GM21576 (cell line): ENCODE measurements around the gene DEPDC4.
A peak's percentile ranks its signal among the peaks of the same experiment; 100 is the strongest.

Source experiments
- ATAC-seq: cut with Tn5 transposase; IDR thresholded peaks from one replicate; pipeline ENCODE4 v1.9.1; 2021; ENCODE audit warnings: mild to moderate bottlenecking, moderate library complexity; ENCODE audit not compliant: unreplicated experiment

The DEPDC4 gene

GRCh38 chr12:100219328-100220109 is 47.4 kb downstream of the DEPDC4 start:
- ATAC-seq, result no peak

- no peak for ATAC-seq
Observed at GRCh38 chr12:100216337-100216736, 50.5 kb downstream of the DEPDC4 start.

GRCh38 chr12:100215209-100215608 is 51.7 kb downstream of the DEPDC4 start:
- no peak for ATAC-seq

- no peak for ATAC-seq
Observed at GRCh38 chr12:100214518-100214917, 52.4 kb downstream of the DEPDC4 start.

GRCh38 chr12:100213016-100213891 is 53.6 kb downstream of the DEPDC4 start:
- ATAC-seq, result no peak

- no peak for ATAC-seq
Observed at GRCh38 chr12:100211698-100212097, 55.2 kb downstream of the DEPDC4 start.

GRCh38 chr12:100208834-100209233 is 58.0 kb downstream of the DEPDC4 start:
- no peak for ATAC-seq

- ATAC-seq, result no peak
Observed at GRCh38 chr12:100207311-100207710, 59.6 kb downstream of the DEPDC4 start.

GRCh38 chr12:100201604-100202423 is 65.1 kb downstream of the DEPDC4 start:
- no peak for ATAC-seq

- peak; percentile 88 for ATAC-seq
Observed at GRCh38 chr12:100200463-100201181, 66.3 kb downstream of the DEPDC4 start, which contains the start of gene ACTR6. Gene ACTR6 (plus strand): TSS chr12:100200815. CDS start chr12:100200852, 37 bp downstream.

GRCh38 chr12:100199347-100200149 is 67.3 kb downstream of the DEPDC4 start:
- ATAC-seq, result peak; percentile 75

GRCh38 chr12:100199023-100199346 is 67.9 kb downstream of the DEPDC4 start:
- no peak for ATAC-seq

- ATAC-seq, result no peak
Observed at GRCh38 chr12:100197486-100197885, 69.4 kb downstream of the DEPDC4 start.

- no peak for ATAC-seq
Observed at GRCh38 chr12:100193085-100193484, 73.8 kb downstream of the DEPDC4 start.
